Astrocyte (in vitro differentiated cells and primary cell): ENCODE results near the gene C3. TPM values are rescaled to one million over a fixed set of nuclear protein-coding genes. Genes with fewer than 3 reads are reported as not detected.

Experiments
- DNase-seq: peaks from one replicate; pipeline ENCODE4 v3.0.0-alpha.2; 2010; ENCODE audit warnings: low read depth
- FAIRE-seq: peaks from 2 replicates; lab custom pipeline; 2011; peaks lifted over from hg19 to GRCh38; lab: Jason Lieb, UNC
- H2AFZ ChIP-seq: 2 replicates; pipeline ENCODE4 v1.6.0; 2012; ENCODE audit warnings: low read depth, low read length, inconsistent platforms
- H3K27ac ChIP-seq: 2 replicates; pipeline ENCODE4 v1.5.1; 2011; ENCODE audit warnings: low read depth, low read length, inconsistent platforms
- H3K27me3 ChIP-seq: 2 replicates; pipeline ENCODE4 v1.6.0; 2011; ENCODE audit warnings: low read length, inconsistent platforms; ENCODE audit not compliant: insufficient read depth
- H3K36me3 ChIP-seq: 2 replicates; pipeline ENCODE4 v1.5.1; 2011; ENCODE audit warnings: low read length, inconsistent platforms; ENCODE audit not compliant: insufficient read depth
- H3K4me1 ChIP-seq: 2 replicates; pipeline ENCODE4 v1.5.1; 2011; ENCODE audit warnings: low read length, inconsistent platforms; ENCODE audit not compliant: insufficient read depth
- H3K4me2 ChIP-seq: 2 replicates; pipeline ENCODE4 v1.6.0; 2012; ENCODE audit warnings: low read length, inconsistent platforms
- H3K4me3 ChIP-seq: 2 replicates; pipeline ENCODE4 v1.5.1; 2011; ENCODE audit warnings: low read depth, mild to moderate bottlenecking, low read length, inconsistent platforms; ENCODE audit not compliant: insufficient read depth
- H3K79me2 ChIP-seq: 2 replicates; pipeline ENCODE4 v1.6.0; 2012; ENCODE audit warnings: mild to moderate bottlenecking, low read length, inconsistent platforms; ENCODE audit not compliant: insufficient read depth
- H3K9ac ChIP-seq: 2 replicates; pipeline ENCODE4 v1.6.0; 2012; ENCODE audit warnings: mild to moderate bottlenecking, low read length, inconsistent platforms
- H3K9me3 ChIP-seq: 2 replicates; pipeline ENCODE4 v1.5.1; 2012; ENCODE audit warnings: low read depth, mild to moderate bottlenecking, low read length, inconsistent platforms; ENCODE audit not compliant: insufficient read depth
- H4K20me1 ChIP-seq: 2 replicates; pipeline ENCODE4 v1.6.0; 2012; ENCODE audit warnings: low read length, inconsistent platforms; ENCODE audit not compliant: insufficient read depth
- H3K27ac Mint-ChIP-seq: one replicate; pipeline ENCODE4 v1.8.0; 2021; ENCODE audit warnings: mild to moderate bottlenecking, mixed read lengths; ENCODE audit not compliant: unreplicated experiment
- H3K27me3 Mint-ChIP-seq: one replicate; pipeline ENCODE4 v1.8.0; 2021; ENCODE audit warnings: low read depth, mixed read lengths; ENCODE audit not compliant: unreplicated experiment
- H3K36me3 Mint-ChIP-seq: one replicate; pipeline ENCODE4 v1.8.0; 2021; ENCODE audit warnings: low read depth, mixed read lengths; ENCODE audit not compliant: unreplicated experiment
- H3K4me1 Mint-ChIP-seq: one replicate; pipeline ENCODE4 v1.8.0; 2021; ENCODE audit warnings: low read depth, mixed read lengths; ENCODE audit not compliant: unreplicated experiment
- H3K4me3 Mint-ChIP-seq: one replicate; pipeline ENCODE4 v1.8.0; 2021; ENCODE audit warnings: mild to moderate bottlenecking, moderate library complexity, mixed read lengths; ENCODE audit not compliant: unreplicated experiment
- H3K9me3 Mint-ChIP-seq: one replicate; pipeline ENCODE4 v1.8.0; 2021; ENCODE audit warnings: mild to moderate bottlenecking, mixed read lengths; ENCODE audit not compliant: unreplicated experiment
- CTCF ChIP-seq: IDR thresholded peaks from 2 replicates; pipeline ENCODE4 v1.5.1; 2011; ENCODE audit warnings: low read depth, mild to moderate bottlenecking, inconsistent platforms, low read length, moderate library complexity; ENCODE audit not compliant: insufficient read depth
- EZH2 ChIP-seq: IDR thresholded peaks from 2 replicates; pipeline ENCODE4 v1.6.1; 2012; ENCODE audit warnings: mild to moderate bottlenecking, low read length, inconsistent platforms; ENCODE audit not compliant: insufficient read depth
- total RNA-seq: library from RNA; stranded (reverse); gene quantifications from 2 replicates; pipeline ENCODE4 v1.2.1, GENCODE V29; 2021

The C3 gene
- total RNA-seq, 1 donor from 2014 or later, result 2.4 TPM

- no peak for TF ChIP-seq EZH2
- TF ChIP-seq CTCF, result no peak
- Histone ChIP-seq H3K4me1 (peaks cover 4% of the 10 kb centered on the region), H3K4me2 (no peak overlapping the region), H3K9me3 (no peaks in the 10 kb centered on the region), H3K79me2 (no peaks in the 10 kb centered on the region), H3K4me3 (no peak overlapping the region), H2AFZ (no peak overlapping the region), H3K36me3 (no peaks in the 10 kb centered on the region), H3K27ac (no peak overlapping the region), H3K9ac (no peak overlapping the region), H3K27me3 (no peaks in the 10 kb centered on the region), H4K20me1 (no peaks in the 10 kb centered on the region)
- Mint-ChIP-seq H3K27ac (no peak overlapping the region), H3K9me3 (peaks cover 9% of the 10 kb centered on the region), H3K4me3 (no peak overlapping the region), H3K27me3 (no peaks in the 10 kb centered on the region), H3K36me3 (no peaks in the 10 kb centered on the region), H3K4me1 (no peaks in the 10 kb centered on the region)
- FAIRE-seq (no peak), DNase-seq (no peak)
These were observed 48.5 kb downstream of the C3 start for GRCh38 chr19:6671960-6672359.

DNA sequence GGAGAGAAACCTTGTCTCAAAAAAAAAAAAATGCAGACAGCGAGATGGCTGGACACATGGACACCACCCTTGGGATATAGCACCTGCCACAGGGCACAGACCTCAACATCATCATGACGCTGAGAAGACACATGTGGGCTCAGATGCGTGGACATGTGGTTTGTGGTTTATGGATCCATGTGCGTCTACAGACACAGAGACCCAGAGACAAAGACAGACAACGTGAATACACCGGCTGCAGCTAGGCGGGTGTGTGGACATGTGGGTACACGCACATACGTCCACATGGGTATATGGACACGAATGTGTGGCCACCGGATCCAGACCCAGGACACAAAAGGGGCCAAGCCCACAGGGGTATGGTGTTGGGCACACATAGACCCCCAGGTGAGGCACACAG is 51.8 kb downstream of the C3 start:
- no peaks in the 10 kb centered on the region for H3K27me3 Mint-ChIP-seq
- Histone ChIP-seq H3K9ac (no peak overlapping the region), H3K4me1 (no peaks in the 10 kb centered on the region), H3K4me2 (no peak overlapping the region), H3K4me3 (no peak overlapping the region), H4K20me1 (no peaks in the 10 kb centered on the region), H3K9me3 (no peaks in the 10 kb centered on the region), H3K27me3 (no peaks in the 10 kb centered on the region), H3K36me3 (no peaks in the 10 kb centered on the region), H3K27ac (no peak overlapping the region), H3K79me2 (no peaks in the 10 kb centered on the region), H2AFZ (no peak overlapping the region)
- H3K9me3 Mint-ChIP-seq, result peaks cover 10% of the 10 kb centered on the region
- FAIRE-seq (no peak), DNase-seq (no peak)
- TF ChIP-seq EZH2 (no peak), CTCF (no peak)
- no peak overlapping the region for H3K4me3 Mint-ChIP-seq
- no peak overlapping the region for H3K27ac Mint-ChIP-seq
- H3K4me1 Mint-ChIP-seq, result no peaks in the 10 kb centered on the region
- no peaks in the 10 kb centered on the region for H3K36me3 Mint-ChIP-seq

DNA sequence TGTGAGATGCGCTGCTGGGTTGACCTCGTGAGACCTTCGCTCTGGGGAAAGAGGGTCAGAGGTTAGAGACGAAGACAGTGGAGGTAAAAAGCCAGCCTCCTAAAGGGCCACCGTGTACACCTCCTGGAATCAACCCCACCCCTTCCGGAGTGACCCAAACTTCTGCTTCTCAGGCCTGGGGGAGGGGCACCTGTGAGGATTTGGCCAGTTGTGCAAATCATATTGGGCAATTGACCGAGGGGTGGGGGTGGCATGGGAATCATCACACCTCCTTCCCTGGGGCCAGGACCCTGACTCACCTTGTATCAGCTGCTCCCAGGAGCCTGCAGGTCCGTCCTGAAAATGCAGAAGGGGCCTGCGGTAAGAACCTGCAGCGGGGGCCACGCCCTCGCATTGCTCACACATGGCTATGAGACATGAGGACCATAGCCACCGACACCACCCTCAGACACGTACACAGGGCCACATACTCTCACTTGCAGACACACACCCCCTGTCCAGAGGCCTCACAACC is 53.3 kb downstream of the C3 start:
- no peak overlapping the region for H3K27ac Mint-ChIP-seq
- DNase-seq, result no peak
- FAIRE-seq, result no peak
- H3K4me1 Mint-ChIP-seq, result no peaks in the 10 kb centered on the region
- Histone ChIP-seq H3K9ac (no peak overlapping the region), H2AFZ (no peak overlapping the region), H3K27me3 (no peaks in the 10 kb centered on the region), H3K79me2 (no peaks in the 10 kb centered on the region), H3K9me3 (no peaks in the 10 kb centered on the region), H3K27ac (no peak overlapping the region), H4K20me1 (no peaks in the 10 kb centered on the region), H3K4me2 (no peak overlapping the region), H3K4me3 (no peak overlapping the region), H3K4me1 (no peaks in the 10 kb centered on the region), H3K36me3 (no peaks in the 10 kb centered on the region)
- peaks cover 3% of the 10 kb centered on the region for H3K27me3 Mint-ChIP-seq
- TF ChIP-seq CTCF, result no peak
- TF ChIP-seq EZH2, result no peak
- H3K36me3 Mint-ChIP-seq, result no peaks in the 10 kb centered on the region
- H3K9me3 Mint-ChIP-seq, result peaks cover 11% of the 10 kb centered on the region
- H3K4me3 Mint-ChIP-seq, result no peak overlapping the region
